Fibroblast of villous mesenchyme (primary cell): Measurements from ENCODE around the gene XPO1. TPM values are rescaled to one million over a fixed set of nuclear protein-coding genes. Genes with fewer than 3 reads are reported as not detected.
"Not testable (repeated sequence)": the region's sequence is repeated elsewhere in the genome, so short reads cannot be mapped to it uniquely, and the experiment has no call there.

Experiments used
- DNase-seq: peaks from one replicate; pipeline ENCODE4 v3.0.0-alpha.2; 2010; ENCODE audit warnings: low read depth
- H3K4me3 ChIP-seq: 2 replicates; pipeline ENCODE4 v1.5.1; 2011; ENCODE audit warnings: low read depth, mild to moderate bottlenecking, low read length
- CTCF ChIP-seq: IDR thresholded peaks from 2 replicates; pipeline ENCODE4 v1.5.1; 2012; ENCODE audit warnings: low read depth, mild to moderate bottlenecking, low read length; ENCODE audit not compliant: insufficient read depth
- total RNA-seq: library from RNA; depleted of rRNA; stranded (reverse); fragments of >200 nt; gene quantifications from 2 replicates; pipeline ENCODE4 v1.2.3, GENCODE V29; 2012

Gene XPO1
- total RNA-seq: 224 and 282 TPM in 2 replicates

DNA sequence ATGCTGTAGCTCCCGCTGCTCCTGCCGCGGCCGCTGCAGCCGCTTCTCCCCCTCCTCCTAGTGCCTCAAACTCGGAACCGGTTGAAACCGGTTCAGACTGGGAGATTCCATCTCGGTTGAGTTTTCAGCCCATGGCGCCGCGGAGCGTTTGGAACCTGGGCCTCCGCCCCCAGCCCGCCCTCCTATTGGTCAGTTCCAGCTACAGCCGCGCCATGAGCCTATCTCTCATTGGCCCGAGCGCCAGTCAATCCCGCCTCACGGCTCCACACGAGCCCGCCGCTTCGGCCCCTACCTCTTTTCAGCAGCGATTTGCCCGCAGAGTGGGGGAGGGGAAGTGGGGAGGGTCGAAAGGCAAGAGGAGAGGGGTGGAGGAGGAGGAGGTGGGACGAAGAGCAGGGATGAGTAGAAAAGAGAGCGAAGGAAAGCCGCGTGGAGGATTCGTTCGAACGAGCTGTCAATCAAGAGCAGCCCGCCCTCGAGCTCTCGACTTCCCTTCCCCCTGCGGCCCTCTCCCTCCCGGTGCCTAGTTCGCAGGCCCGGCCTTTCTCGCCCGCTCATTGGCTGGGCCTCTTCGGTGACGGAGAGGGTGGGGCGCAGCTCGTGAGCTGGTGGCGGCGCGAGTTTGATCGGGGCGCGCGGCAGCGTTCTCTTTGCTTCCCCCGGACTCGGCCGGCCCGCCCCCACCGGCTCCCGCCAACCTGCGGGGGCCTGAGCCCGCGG lies at the start of gene XPO1:
XPO1 (minus strand) TSS at position 157 of the 720 bp plus-strand sequence. CDS start 4,459 bp downstream, outside the sequence.
- DNase-seq: peak; percentile 100
- TF ChIP-seq CTCF: no peak

DNA sequence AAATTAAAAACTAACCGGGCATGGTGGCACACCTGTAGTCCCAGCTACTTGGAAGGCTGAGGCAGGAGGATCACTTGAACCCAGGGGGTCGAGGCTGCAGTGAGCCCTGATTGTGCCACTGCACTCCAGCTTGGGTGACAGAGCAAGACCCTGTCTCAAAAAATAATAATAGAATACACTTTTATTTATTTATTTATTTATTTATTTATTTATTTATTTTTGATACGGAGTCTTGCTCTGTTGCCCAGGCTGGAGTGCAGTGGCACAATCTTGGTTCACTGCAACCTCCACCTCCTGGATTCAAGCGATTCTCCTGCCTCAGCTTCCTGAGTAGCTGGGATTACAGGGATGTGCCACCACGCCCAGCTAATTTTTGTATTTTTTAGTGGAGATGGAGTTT lies 48.8 kb upstream of the XPO1 start:
- H3K4me3 ChIP-seq, DNase-seq: not testable (repeated sequence)

More for the DNA sequence above, at the start of gene XPO1:
- peak within 1 kb of the TSS; percentile 97 for H3K4me3 ChIP-seq

DNA sequence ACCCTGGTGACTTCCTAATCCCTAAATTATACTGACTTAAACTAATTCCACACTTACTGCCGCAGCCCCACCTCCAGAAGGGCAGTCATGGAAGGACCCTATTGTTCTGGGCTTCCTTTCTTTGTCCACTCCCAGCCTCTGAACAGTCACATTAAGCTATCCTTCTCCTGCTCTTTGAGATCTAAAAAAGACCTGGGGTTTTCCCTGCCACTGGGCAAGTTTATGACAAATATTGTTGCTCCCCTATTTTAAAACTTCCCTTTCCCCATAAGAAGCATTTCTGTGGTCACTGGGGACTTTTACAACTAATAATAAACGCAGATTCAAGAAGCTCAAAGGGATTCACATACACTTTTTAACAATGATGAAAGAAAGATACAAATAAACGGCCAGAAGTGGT lies 47.2 kb upstream of the XPO1 start:
- H3K4me3 ChIP-seq: no peak overlapping the region
- TF ChIP-seq CTCF: no peak
- no peak for DNase-seq

GRCh38 chr2:61584368-61584767 lies 46.2 kb upstream of the XPO1 start:
- not testable (repeated sequence) for DNase-seq, H3K4me3 ChIP-seq

DNA sequence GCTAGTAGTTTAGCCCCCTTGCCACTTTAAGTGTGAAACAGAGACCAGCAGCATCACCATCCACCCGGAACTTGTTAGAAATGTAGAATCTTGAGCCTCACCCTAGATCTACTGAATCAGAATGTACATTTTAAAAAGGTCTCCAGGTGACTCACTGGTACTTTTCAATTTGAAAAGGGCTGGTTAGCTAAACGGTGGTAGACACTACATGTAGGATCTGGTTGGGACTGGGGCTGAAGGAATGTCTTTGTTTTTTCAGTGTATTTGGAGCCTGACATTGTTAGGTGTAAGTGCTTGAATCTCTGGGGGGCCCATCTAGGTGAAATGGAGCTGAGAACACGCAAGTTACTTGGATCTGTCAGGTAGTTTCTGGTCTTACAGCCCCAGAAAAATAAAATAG lies 44.0 kb upstream of the XPO1 start:
- no peak for DNase-seq
- no peak overlapping the region for H3K4me3 ChIP-seq
- no peak for TF ChIP-seq CTCF

DNA sequence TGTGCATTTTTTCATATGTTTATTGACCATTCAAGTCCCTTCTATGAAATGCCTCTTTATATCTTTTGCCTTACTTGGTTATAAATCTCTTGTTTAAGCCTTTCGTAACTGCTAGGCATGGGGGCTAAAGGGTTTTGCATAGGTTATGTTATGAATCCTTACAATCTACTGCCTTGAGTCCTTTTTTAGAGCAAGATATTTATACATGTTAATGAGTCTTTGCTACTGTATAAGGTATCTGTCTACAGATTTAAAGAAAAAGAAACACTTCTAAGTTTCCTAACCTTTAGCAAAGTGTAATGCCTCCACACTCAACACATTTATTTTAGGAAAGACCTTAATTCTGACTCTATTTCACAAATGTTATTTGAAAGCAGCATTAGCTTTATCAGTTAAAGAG lies 43.6 kb upstream of the XPO1 start:
- no peak overlapping the region for H3K4me3 ChIP-seq
- TF ChIP-seq CTCF: no peak
- no peak for DNase-seq

DNA sequence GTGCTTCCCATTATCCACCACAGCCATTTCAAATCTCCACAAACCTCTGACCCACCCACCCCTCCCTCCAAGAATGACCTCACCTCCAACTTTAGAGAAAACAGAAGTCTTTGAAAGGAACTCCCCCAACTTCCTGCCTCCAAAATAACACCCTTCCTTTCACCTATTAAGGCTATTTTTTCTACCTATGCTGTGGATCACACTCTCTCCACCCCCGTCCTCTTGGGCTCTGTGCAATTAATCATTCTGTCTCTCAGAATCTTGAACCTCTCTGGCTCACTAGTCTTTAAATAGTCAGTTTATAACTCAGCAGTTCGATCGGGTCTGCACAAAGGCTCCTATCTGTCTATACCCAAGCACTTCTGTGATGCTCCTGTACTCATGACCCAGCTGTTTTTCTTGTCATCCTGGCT lies 37.3 kb upstream of the XPO1 start:
- no peak overlapping the region for H3K4me3 ChIP-seq
- DNase-seq: no peak
- TF ChIP-seq CTCF: no peak

GRCh38 chr2:61566566-61566965 lies 28.4 kb upstream of the XPO1 start:
- TF ChIP-seq CTCF: no peak
- no peak for DNase-seq
- no peak overlapping the region for H3K4me3 ChIP-seq
